H1 (cell line): Measurements from ENCODE around the gene DUSP3. TPM values are rescaled to one million over a fixed set of nuclear protein-coding genes. Genes with fewer than 3 reads are reported as not detected.

Source experiments
- ATF2 ChIP-seq: IDR thresholded peaks from 2 replicates; pipeline ENCODE4 v1.6.1; 2012; ENCODE audit warnings: low read length, inconsistent platforms
- CBX8 ChIP-seq: fragments of 300-800, 300-1000 bp; sonication (generic); IDR thresholded peaks from 2 replicates; pipeline ENCODE4 v1.7.1; 2016; ENCODE audit warnings: low read depth, low read length, borderline replicate concordance
- E2F6 ChIP-seq: IDR thresholded peaks from 2 replicates; pipeline ENCODE4 v1.6.1; 2012; ENCODE audit warnings: inconsistent platforms
- EGR1 ChIP-seq: IDR thresholded peaks from 2 replicates; pipeline ENCODE4 v1.6.1; 2011; ENCODE audit warnings: low read depth, low read length, borderline replicate concordance
- HDAC2 ChIP-seq, 2 experiments: fragments of 300-600 bp in 1 of 2; sonication (generic) in 1 of 2; IDR thresholded peaks; 2 replicates each; pipeline ENCODE4 v1.6.1; 2011 to 2012; ENCODE audit warnings: low read depth in 2 of 2, low read length in 2 of 2, mild to moderate bottlenecking in 2 of 2, moderate library complexity in 2 of 2, borderline replicate concordance in 1 of 2, inconsistent platforms in 1 of 2
- SP4 ChIP-seq: IDR thresholded peaks from 2 replicates; pipeline ENCODE4 v1.6.1; 2012; ENCODE audit warnings: low read length, inconsistent platforms
- TAF1 ChIP-seq: IDR thresholded peaks from 2 replicates; pipeline ENCODE4 v1.6.1; 2011; ENCODE audit warnings: mild to moderate bottlenecking, low read depth, low read length
- polyA plus RNA-seq, 7 experiments: library from polyadenylated mRNA; depleted of rRNA in 3 of 7; stranded (reverse) in 5 of 7; unstranded in 2 of 7; fragments of >200 nt in 5 of 7; fragments of 200-250 nt in 2 of 7; gene quantifications; 1 replicate in 5 of 7; 2 replicates in 1 of 7; 4 replicates in 1 of 7; pipeline versions ENCODE4 v1.2.1 to v1.2.3, GENCODE V29; 2011 to 2013; ENCODE audit warnings: missing spikeins in 2 of 7, mixed read lengths in 2 of 7
- total RNA-seq: library from RNA; stranded (reverse); fragmentation: NEBNext Ultra II Directional; extraction: Animal tissue kit (Norgen Biotek cat#: 25700); gene quantifications from 2 replicates; pipeline ENCODE4 v1.2.1, GENCODE V29; 2021
- TF ChIP-seq, protein P1 (sequence below), 3 experiments: IDR thresholded peaks; 1 replicate in 2 of 3; 2 replicates in 1 of 3; pipeline versions ENCODE4 v1.5.1 to v1.6.1; 2011; ENCODE audit warnings: low read length in 3 of 3, mild to moderate bottlenecking in 3 of 3, inconsistent platforms in 2 of 3, low read depth in 1 of 3, moderate library complexity in 1 of 3; ENCODE audit not compliant: insufficient read depth in 1 of 3; ENCODE audit errors: control extremely low read depth in 1 of 3

Gene DUSP3
- total and polyA plus RNA-seq, 2 of the 8 experiments (the other 6 are each of a cell fraction or from before 2014, with no cell fraction given): 15.1 to 21.2 TPM

DNA sequence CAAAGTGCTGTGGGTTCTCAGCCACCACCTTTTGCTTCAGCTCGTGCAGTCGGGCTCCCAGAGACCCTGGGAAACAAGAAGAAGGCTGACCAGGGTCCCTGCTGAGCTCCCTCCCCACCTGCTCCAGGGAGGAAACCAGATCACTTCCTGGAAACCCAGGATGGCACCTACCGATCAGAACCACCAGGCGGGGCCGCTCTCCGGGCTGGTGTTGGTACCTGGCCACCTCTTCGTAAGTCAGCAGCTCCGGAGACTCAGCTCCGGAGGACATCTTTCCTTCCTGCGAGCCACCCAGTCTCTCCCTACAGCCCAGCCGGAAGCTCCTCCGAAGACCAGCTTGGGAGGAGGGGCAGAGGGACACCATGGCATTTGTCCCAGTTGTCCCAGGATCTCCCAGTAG, 35.2 kb upstream of the DUSP3 start (continued):
- TF ChIP-seq ATF2 (no peak), CBX8 (no peak), EGR1 (no peak), SP4 (no peak), E2F6 (no peak), TAF1 (no peak), HDAC2 (IDR thresholded peaks at IDR 0.05; ENCODE audit: borderline replicate concordance in 1 of 2, low read depth in 2 of 2, low read length in 2 of 2) (no peak)
- TF ChIP-seq, protein P1, sequence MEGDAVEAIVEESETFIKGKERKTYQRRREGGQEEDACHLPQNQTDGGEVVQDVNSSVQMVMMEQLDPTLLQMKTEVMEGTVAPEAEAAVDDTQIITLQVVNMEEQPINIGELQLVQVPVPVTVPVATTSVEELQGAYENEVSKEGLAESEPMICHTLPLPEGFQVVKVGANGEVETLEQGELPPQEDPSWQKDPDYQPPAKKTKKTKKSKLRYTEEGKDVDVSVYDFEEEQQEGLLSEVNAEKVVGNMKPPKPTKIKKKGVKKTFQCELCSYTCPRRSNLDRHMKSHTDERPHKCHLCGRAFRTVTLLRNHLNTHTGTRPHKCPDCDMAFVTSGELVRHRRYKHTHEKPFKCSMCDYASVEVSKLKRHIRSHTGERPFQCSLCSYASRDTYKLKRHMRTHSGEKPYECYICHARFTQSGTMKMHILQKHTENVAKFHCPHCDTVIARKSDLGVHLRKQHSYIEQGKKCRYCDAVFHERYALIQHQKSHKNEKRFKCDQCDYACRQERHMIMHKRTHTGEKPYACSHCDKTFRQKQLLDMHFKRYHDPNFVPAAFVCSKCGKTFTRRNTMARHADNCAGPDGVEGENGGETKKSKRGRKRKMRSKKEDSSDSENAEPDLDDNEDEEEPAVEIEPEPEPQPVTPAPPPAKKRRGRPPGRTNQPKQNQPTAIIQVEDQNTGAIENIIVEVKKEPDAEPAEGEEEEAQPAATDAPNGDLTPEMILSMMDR (IDR thresholded peaks at IDR 0.05; ENCODE audit: control extremely low read depth in 1 of 3, insufficient read depth in 1 of 3, low read depth in 1 of 3, low read length in 3 of 3): peak; percentile 47 to 58 (median 48)
